AML-193 (cell line): ENCODE data around the gene C1orf21.

Experiments
- DNase-seq, 2 experiments: peaks; one replicate each; lab custom pipeline; 2025; lab: John Stamatoyannopoulos, UW

The C1orf21 gene

GRCh38 chr1:184517130-184517529 is 130.3 kb downstream of the C1orf21 start:
- no peak for DNase-seq

- no peak for DNase-seq
Observed at GRCh38 chr1:184518736-184519357, 132.0 kb downstream of the C1orf21 start.

GRCh38 chr1:184520336-184520735 is 133.5 kb downstream of the C1orf21 start:
- no peak for DNase-seq

DNA sequence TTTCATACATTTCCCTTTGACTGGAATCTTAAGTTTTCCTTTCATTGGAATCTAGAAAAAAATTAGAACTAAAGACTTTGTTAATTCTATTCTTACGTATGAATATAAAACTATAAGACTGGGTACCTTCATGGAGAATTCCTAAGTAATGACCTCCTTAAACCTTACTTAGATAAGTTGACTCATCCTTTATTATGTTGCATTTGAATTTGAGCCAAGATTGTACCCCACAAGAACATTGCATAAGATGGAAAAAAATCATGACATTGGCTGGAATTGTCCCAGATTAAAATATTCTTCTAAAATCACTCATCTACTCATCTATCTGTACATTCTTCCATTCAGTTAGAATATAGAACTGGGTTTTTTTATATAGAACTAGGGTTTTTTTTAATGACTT is 137.4 kb downstream of the C1orf21 start:
- no peak for DNase-seq

DNA sequence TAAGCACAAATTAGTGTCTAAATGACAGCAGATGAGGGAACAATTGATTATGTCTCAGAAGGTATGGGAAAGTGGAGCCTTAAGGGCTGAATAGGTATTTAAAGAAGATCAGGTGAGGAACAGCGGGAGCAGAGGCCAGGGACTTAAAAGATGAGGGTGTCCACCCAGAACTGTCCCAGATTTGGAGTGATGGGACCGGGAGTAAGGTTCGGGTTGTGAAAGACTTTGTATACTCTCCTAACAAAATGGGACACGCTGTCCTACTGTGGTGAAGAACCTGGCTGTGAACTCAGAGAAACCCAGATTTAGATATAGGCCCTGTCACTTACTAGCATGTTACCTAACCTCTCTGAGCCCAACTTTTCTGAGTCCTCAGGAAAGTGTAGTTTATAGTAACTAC is 140.6 kb downstream of the C1orf21 start:
- DNase-seq = no peak

DNA sequence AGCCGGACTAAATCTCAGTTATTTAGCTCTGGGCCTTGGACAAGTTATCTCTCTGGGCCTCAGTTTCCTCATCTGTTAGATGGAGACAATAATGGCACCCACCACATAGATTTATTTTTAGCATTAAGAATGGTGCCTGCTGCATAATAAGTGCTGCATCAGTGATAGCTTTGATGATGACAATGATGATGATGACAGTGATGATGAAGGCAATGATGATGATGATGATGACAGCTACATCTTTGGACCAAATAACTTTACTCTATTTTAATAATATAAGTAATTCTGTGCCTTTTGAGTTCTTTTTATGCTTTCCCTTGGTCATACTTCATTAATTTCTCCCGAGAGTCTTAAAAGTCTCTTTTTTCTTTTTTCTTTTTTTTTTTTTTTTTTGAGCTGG is 143.4 kb downstream of the C1orf21 start:
- DNase-seq = no peak

DNA sequence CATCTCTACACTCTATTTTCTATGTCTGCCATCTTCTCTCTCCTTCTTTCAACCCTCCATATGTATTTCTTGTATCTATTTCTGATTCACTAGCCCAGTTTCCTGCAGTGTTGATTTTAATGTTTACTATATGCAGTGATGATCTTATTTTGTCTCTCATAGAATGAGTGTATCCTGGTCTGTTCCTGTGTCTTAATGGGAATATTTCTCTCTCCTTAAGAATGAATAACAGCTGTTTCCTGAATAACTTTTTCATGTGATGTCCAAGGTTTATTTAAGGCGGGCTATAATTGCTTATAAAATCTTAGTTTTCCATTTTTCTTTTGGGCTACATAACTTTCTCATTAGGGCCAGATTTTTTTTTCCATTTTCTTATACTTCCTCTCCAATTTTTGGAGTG is 144.5 kb downstream of the C1orf21 start:
- DNase-seq = no peak

GRCh38 chr1:184532199-184532598 is 145.4 kb downstream of the C1orf21 start:
- no peak for DNase-seq

DNA sequence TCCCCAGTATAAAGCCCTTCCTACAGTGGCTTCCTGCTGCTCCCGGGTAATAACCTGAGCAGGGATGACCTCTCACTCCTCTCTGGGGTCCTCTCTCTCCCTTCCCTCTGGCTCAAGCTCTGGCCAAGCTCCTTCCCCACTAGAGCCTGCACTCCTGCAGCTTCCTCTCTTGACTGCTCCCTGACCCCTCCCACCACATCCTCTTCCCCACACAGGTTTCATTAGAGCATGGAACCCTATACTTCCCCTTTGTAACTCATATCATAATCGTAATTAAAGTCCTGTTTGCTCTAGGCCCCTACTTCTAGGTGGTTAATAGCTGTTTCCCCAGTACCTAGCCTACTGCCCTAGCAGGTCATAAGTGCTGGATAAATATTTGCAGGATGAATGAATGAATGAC is 146.2 kb downstream of the C1orf21 start:
- peak; percentile 73 to 80 for DNase-seq

GRCh38 chr1:184533915-184534314 is 147.1 kb downstream of the C1orf21 start:
- DNase-seq = no peak

DNA sequence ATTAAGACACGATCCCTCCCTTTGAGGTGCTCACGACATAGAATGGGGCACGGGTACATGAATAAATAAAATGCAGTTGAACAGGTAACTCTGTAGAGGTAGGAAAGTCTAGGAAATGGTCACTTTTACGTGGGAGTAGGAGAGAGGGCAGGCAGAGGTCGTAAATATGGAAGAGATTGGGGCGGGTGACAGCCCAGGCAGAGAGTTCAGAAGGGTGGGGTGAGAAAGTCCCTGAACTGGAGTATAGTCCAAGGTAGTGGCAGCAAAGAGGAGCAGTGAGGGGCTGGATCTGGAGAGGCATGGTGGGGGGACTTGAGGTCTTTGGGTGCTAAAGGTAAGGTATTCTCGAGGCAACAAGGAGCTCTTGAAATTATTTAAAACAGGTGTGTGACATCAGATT is 147.9 kb downstream of the C1orf21 start:
- no peak for DNase-seq

GRCh38 chr1:184535191-184535970 is 148.6 kb downstream of the C1orf21 start:
- DNase-seq = no peak

DNA sequence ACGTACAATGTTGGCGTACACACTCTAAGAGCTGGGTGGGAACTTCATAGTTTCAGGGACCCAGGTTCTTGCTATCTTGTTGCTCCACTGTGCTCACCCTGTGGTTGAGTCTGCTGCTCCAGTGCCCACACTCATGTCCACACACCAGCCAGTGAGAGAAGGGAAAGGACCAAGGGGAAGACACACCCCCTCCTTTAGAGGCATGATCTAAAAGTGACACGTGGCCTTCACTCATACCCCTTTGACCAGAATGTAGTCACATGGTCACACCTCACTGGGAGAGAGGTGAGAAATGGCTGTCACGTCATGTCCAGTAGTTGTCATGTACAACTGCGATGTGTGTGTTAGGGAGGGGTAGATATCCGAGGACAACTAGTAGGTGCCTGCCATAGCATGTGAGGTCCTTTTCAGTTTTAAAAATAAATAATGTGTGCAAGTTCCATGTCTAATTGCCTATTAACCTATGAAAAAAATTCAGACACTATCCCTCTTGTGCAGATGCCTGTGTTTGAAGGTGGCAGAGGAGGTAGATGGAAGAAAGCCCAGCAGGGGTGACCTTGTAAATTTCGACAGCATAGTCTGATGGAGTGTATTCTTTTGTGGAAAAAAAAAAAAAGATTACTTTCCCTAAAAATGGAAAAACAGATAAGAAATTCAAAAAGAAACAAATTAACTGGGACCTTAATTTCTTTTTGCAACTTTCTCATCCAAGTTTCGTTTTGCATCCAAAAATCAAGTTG is 149.6 kb downstream of the C1orf21 start:
- no peak for DNase-seq

GRCh38 chr1:184539580-184539979 is 152.8 kb downstream of the C1orf21 start:
- DNase-seq = no peak

- no peak for DNase-seq
Observed at GRCh38 chr1:184541537-184542152, 154.8 kb downstream of the C1orf21 start.

DNA sequence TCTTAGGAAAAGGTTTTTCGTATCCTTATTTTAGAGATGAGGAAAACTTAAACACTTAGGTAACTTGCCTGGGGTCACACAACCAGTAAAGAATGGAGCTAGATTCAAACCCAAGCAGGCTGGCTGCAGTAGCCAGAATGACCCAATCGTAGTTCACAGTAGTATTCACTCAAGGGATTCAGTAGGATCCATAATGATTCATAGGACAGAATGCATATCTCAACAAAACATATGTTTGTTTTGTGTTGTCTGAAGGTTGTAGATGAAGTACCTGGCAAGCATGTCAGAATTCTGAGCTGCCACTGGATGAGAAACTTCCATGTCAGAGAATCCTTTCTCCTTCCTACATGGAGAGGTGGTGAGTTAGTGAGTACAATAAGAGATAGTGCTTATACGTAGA is 155.5 kb downstream of the C1orf21 start:
- DNase-seq = no peak

- DNase-seq = no peak
Observed at GRCh38 chr1:184545601-184546000, 158.8 kb downstream of the C1orf21 start.

DNA sequence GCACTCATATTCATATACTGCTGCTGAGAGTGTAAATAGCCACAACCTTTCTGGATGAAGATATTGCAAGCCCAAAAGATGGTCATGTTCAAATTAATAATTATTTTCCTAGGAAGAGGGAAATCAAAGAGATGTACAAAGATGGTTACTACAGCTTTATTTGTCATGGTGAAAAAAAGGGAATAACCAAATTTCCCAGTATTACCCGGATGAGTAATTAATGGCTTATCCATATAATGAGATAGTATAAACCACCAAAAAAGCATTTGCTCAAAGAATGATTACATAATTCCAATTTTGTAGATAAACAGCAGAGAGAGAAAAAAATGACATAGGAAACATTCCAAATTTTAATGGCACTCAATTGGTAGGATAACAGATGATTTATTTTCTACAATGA is 165.6 kb downstream of the C1orf21 start:
- DNase-seq = no peak

- DNase-seq = no peak
Observed at GRCh38 chr1:184553845-184554244, 167.0 kb downstream of the C1orf21 start.

DNA sequence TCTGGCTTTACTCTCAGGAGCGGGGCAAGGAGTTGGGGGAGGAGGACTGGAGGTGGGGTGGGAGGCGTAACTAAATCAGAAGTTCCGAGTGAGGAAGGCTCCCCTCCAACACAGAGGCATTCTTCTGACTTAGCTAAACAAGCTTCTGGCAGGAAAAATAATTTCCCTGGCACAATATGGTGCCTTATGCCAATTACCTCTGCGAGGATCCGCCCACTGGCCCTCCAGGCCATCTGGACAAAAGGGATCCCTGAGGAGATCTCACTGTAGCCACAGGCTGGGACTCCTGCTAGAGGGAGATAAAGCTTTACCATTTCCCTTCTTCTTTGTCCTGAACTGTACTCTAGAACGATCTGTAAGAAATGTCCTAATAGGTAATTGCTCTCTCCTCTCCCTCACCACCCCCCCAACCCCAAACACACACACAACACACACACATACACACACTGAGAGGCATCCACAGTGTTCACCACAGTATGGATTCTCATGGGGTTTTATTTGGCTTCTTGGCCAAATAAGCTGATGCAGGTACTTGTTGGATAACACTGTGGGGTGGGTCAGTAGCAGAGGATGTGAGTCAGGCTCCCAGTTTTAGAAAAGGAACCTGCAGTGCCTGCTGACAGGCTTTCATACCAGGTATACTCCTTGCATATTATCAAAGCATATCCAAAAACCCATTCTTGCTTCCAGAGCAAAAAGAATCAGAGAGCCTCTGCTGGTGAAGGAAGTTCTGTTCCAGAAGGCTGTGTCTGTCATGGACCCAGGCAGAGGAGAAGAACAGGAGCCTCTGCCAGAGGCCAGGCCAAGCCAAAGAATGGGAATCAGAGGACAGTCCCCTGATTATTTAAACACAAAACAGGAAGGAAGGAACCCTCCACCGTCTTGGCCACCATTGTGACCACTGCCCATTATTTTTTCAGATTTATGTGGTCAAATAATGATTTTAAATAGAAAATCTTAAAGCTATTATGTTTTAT is 169.1 kb downstream of the C1orf21 start:
- no peak for DNase-seq

DNA sequence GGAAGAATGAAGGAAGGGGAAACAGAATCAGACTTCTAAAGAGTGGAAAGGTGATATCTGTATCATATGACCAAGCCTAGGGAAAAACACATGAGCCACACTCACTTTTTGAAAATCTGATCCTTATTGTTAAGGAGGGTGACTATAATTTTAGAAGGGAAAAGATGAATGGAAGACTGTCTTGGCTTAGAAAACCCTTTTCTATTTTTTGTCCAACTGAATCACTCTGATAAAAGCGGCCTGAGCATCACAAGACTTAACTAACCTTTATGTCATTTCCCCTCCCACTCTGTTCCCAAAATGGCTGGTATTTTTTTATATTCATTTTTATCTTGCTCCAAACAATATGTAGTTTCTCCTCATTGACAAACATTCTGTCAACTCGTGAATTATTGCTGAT is 169.8 kb downstream of the C1orf21 start:
- DNase-seq = no peak
